Neural cell (in vitro differentiated cells): ENCODE measurements around the gene COLEC11. TPM values are rescaled to one million over a fixed set of nuclear protein-coding genes. Genes with fewer than 3 reads are reported as not detected.

Source experiments
- H2AFZ ChIP-seq: fragments of 200-600, 300-800 bp; sonication (generic), shearing (Covaris generic); 2 replicates; pipeline ENCODE4 v1.6.0; 2014; ENCODE audit warnings: low read depth, mild to moderate bottlenecking, antibody characterized with exemption, low read length, moderate library complexity
- H3F3A ChIP-seq: fragments of 200-600 bp; shearing (Covaris generic); 2 replicates; pipeline ENCODE4 v1.6.1; 2016; ENCODE audit warnings: mild to moderate bottlenecking, moderate library complexity, mixed read lengths, antibody characterized with exemption, low read length; ENCODE audit not compliant: insufficient read depth, poor library complexity, severe bottlenecking
- H3K27ac ChIP-seq: fragments of 200-600, 300-800 bp; sonication (generic), shearing (Covaris generic); 2 replicates; pipeline ENCODE4 v1.5.1; 2014; ENCODE audit warnings: mild to moderate bottlenecking, low read length, moderate library complexity
- H3K27me3 ChIP-seq: fragments of 300-800, 200-600 bp; sonication (generic), shearing (Covaris generic); 2 replicates; pipeline ENCODE4 v1.6.0; 2014; ENCODE audit warnings: mild to moderate bottlenecking, low read depth, low read length, moderate library complexity; ENCODE audit not compliant: insufficient read depth
- H3K36me3 ChIP-seq: fragments of 300-800, 200-600 bp; sonication (generic), shearing (Covaris generic); 2 replicates; pipeline ENCODE4 v1.5.1; 2014; ENCODE audit warnings: mild to moderate bottlenecking, antibody characterized with exemption, low read length, moderate library complexity; ENCODE audit not compliant: insufficient read depth
- H3K4me2 ChIP-seq: fragments of 300-800, 200-600 bp; sonication (generic), shearing (Covaris generic); 2 replicates; pipeline ENCODE4 v1.6.0; 2014; ENCODE audit warnings: mild to moderate bottlenecking, low read length
- H3K4me3 ChIP-seq: fragments of 300-800, 200-600 bp; sonication (generic), shearing (Covaris generic); 2 replicates; pipeline ENCODE4 v1.5.1; 2014; ENCODE audit warnings: mild to moderate bottlenecking, low read length, moderate library complexity
- H3K79me2 ChIP-seq: fragments of 200-600 bp; shearing (Covaris generic); replicated peaks from 2 replicates; pipeline ENCODE4 v1.6.0; 2014; ENCODE audit warnings: mild to moderate bottlenecking, low read length, moderate library complexity; ENCODE audit not compliant: insufficient read depth
- H3K9ac ChIP-seq: fragments of 300-800, 200-600 bp; sonication (generic), shearing (Covaris generic); 2 replicates; pipeline ENCODE4 v1.6.1; 2016; ENCODE audit warnings: mild to moderate bottlenecking, low read length, mixed read lengths
- H3K9me2 ChIP-seq: fragments of 200-600 bp; shearing (Covaris generic); 2 replicates; pipeline ENCODE4 v1.6.1; 2016; ENCODE audit warnings: mild to moderate bottlenecking, low read length, mixed read lengths; ENCODE audit not compliant: insufficient read depth
- H3K9me3 ChIP-seq: fragments of 200-600, 300-800 bp; sonication (generic), shearing (Covaris generic); 2 replicates; pipeline ENCODE4 v1.6.1; 2016; ENCODE audit warnings: mild to moderate bottlenecking, mixed run types, low read length, moderate library complexity, mixed read lengths
- H4K20me1 ChIP-seq: fragments of 200-600 bp; shearing (Covaris generic); 2 replicates; pipeline ENCODE4 v1.6.1; 2016; ENCODE audit warnings: mild to moderate bottlenecking, mixed run types; ENCODE audit not compliant: insufficient read depth
- EP300 ChIP-seq: fragments of 450-650 bp; conservative IDR thresholded peaks from 2 replicates; pipeline ENCODE4 v1.6.1; 2014; ENCODE audit warnings: antibody characterized with exemption, mild to moderate bottlenecking, moderate library complexity; ENCODE audit not compliant: poor library complexity, severe bottlenecking
- EZH2 ChIP-seq: fragments of 200-600, 300-800 bp; shearing (Covaris generic), sonication (generic); IDR thresholded peaks from 2 replicates; pipeline ENCODE4 v1.6.1; 2014; ENCODE audit warnings: antibody characterized with exemption, low read length, borderline replicate concordance, mild to moderate bottlenecking; ENCODE audit not compliant: insufficient read depth, poor library complexity, severe bottlenecking
- MXI1 ChIP-seq: fragments of 450-650 bp; conservative IDR thresholded peaks from 2 replicates; pipeline ENCODE4 v1.6.1; 2014; ENCODE audit warnings: antibody characterized with exemption, mild to moderate bottlenecking; ENCODE audit not compliant: poor library complexity, severe bottlenecking
- POLR2AphosphoS5 ChIP-seq: IDR thresholded peaks from 2 replicates; pipeline ENCODE4 v1.6.1; 2012
- RAD21 ChIP-seq: fragments of 450-650 bp; conservative IDR thresholded peaks from 2 replicates; pipeline ENCODE4 v1.6.1; 2014; ENCODE audit warnings: antibody characterized with exemption, mild to moderate bottlenecking, moderate library complexity
- SMC3 ChIP-seq: fragments of 450-650 bp; conservative IDR thresholded peaks from 2 replicates; pipeline ENCODE4 v1.6.1; 2014; ENCODE audit warnings: antibody characterized with exemption, mild to moderate bottlenecking, moderate library complexity; ENCODE audit not compliant: poor library complexity
- TAF1 ChIP-seq: IDR thresholded peaks from 2 replicates; pipeline ENCODE4 v1.6.1; 2012; ENCODE audit warnings: low read depth
- polyA plus RNA-seq: library from polyadenylated mRNA; depleted of rRNA; stranded (reverse); fragments of >200 nt; gene quantifications from 2 replicates; pipeline ENCODE4 v1.2.3, GENCODE V29; 2014
- TF ChIP-seq, protein P1 (sequence below): fragments of 450-650 bp; IDR thresholded peaks from 2 replicates; pipeline ENCODE4 v1.5.1; 2014; ENCODE audit warnings: antibody characterized with exemption, mild to moderate bottlenecking, moderate library complexity; ENCODE audit not compliant: poor library complexity, severe bottlenecking
- TF ChIP-seq, protein P2 (sequence below): IDR thresholded peaks from 2 replicates; pipeline ENCODE4 v1.6.1; 2012; ENCODE audit warnings: borderline replicate concordance

The COLEC11 gene
- polyA plus RNA-seq, 1 donor from 2014 or later: 4.0 TPM

DNA sequence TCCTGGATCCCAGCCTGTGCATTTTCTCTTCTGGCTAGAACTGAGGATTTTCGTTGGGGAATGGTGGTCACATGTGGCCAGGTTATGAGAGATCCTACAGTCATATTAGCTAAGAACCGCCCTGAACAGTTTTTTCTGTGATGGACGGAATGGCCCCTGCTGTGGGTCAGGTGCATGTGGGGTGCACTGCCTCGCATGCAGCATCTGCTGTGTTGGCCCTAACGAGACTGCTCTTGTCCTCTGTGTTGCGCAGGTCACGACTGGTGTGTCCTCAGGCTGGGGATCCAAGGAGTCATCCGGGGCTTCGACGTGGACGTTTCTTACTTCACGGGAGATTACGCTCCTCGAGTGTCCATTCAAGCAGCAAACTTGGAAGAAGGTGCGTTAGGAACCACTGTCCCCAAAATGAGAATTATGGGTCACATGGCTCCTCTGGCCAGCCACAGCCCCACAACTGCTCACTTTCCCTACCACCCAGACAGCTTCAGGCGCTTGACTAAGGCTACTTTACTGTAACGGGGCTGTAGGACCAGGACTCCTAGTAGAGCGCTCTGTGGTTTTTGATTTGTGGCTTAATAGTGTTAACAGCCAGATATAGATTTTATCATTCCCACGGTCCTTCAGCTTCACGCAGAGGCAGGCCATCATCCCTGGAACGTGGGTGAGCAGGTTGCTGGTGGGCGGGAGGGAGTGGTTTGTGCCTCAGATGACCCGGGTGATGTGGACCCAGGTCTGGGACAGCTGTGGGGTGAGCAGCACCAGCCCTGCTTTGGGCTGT is 84.9 kb downstream of the COLEC11 start:
- no peaks in the 10 kb centered on the region for H3K9me3 ChIP-seq
- no peak overlapping the region for H3K4me2 ChIP-seq

DNA sequence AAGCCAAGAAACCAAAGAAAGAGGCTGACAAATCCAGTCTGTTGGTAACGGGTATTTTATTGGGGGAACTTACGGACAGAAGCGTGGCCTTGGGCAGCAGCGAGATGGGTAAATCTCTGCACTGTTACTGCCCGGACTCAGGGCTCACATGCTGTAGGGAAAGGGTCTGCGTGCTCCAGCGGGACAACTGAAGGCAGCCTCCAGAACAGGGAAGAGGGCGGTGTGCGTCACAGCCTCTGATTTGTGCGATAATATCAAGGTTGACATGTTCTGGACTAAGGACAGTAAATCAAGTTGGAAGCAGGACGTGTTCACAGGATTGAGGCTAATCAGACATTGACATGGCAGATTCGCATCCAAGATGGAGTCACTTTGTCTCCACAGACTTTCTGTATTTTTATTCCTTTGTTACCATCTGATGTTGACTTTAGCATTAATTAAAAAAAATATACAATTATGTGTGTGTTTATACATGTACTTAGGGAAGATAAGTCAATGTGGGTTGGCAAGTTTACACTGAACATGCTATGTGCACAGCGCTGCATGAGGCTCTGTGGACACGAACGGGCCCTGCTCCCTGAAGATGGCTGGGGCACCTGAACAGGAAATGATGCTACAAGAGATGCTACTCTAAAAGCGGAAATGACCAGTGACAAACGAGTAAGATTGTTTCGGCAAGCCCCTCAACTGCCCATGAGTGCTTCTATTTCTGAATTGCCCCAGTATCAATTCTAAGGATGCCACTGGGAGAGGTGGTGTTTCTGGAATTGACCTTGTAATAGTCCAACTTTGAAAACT is 85.8 kb downstream of the COLEC11 start:
- H3F3A ChIP-seq: no peaks in the 10 kb centered on the region
- TF ChIP-seq SMC3 (no peak), RAD21 (no peak)
- H3K4me2 ChIP-seq: no peak overlapping the region

More for the DNA sequence above, 84.9 kb downstream of the COLEC11 start:
- Histone ChIP-seq H3K9ac (no peak overlapping the region), H3K79me2 (no peaks in the 10 kb centered on the region), H3F3A (no peaks in the 10 kb centered on the region), H3K27me3 (no peaks in the 10 kb centered on the region), H3K4me3 (no peak overlapping the region), H3K9me2 (no peaks in the 10 kb centered on the region), H2AFZ (no peak overlapping the region), H4K20me1 (no peaks in the 10 kb centered on the region), H3K36me3 (no peaks in the 10 kb centered on the region), H3K27ac (no peak overlapping the region)
- TF ChIP-seq EP300 (no peak), MXI1 (no peak)

DNA sequence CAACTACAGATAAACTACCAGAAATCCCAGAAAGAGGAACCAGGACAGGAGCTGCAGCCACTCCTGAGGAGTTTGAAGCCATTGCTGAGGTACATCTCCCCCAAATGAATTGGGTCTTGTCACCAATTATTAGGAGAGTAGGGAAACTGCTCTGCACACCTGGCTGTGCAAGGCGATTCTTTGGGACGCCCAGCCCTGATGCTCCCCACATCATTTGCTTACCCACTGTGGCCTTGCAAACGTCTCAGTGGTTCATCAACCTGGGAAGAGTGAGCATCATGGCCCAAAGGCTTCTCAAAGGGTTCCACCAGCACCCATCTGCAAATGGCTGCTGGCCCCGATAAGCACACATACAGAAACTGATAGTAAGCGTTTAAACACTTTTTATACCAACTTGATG is 86.7 kb downstream of the COLEC11 start:
- H4K20me1 ChIP-seq: no peaks in the 10 kb centered on the region
- H3K36me3 ChIP-seq: no peaks in the 10 kb centered on the region
- TF ChIP-seq POLR2AphosphoS5: no peak
- H3K9me2 ChIP-seq: no peaks in the 10 kb centered on the region
- no peak overlapping the region for H3K27ac ChIP-seq
- no peak overlapping the region for H3K4me3 ChIP-seq
- no peak overlapping the region for H2AFZ ChIP-seq
- no peaks in the 10 kb centered on the region for H3K9me3 ChIP-seq
- no peaks in the 10 kb centered on the region for H3K79me2 ChIP-seq
- no peaks in the 10 kb centered on the region for H3K27me3 ChIP-seq
- H3K9ac ChIP-seq: no peak overlapping the region
- no peaks in the 10 kb centered on the region for H3F3A ChIP-seq
- no peak overlapping the region for H3K4me2 ChIP-seq

More for the DNA sequence above, 85.8 kb downstream of the COLEC11 start:
- H3K9me3 ChIP-seq: no peaks in the 10 kb centered on the region
- no peaks in the 10 kb centered on the region for H4K20me1 ChIP-seq
- no peaks in the 10 kb centered on the region for H3K9me2 ChIP-seq
- H3K79me2 ChIP-seq: no peaks in the 10 kb centered on the region
- H2AFZ ChIP-seq: no peak overlapping the region
- H3K9ac ChIP-seq: no peak overlapping the region
- H3K4me3 ChIP-seq: no peak overlapping the region
- H3K27me3 ChIP-seq: no peaks in the 10 kb centered on the region
- no peaks in the 10 kb centered on the region for H3K36me3 ChIP-seq
- no peak overlapping the region for H3K27ac ChIP-seq

DNA sequence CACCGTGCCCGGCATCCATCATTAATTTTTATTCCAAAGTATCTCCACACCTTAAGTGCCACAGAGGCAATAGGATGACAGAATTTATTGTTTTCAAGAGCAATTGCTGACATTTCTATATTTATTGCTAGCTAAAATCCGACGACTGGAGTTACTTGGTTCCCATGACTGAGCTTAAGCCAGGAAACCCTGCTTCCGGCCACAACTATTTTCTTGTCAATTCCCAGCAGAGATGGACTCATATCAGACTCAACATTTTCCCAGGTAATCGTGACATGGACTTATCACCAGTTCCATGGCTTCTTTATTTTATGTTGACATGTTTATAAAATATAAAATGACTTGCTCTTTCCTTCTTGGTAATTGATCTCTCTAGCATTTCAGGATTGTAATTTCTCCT is 87.9 kb downstream of the COLEC11 start:
- Histone ChIP-seq H3K9me2 (no peaks in the 10 kb centered on the region), H3K79me2 (no peaks in the 10 kb centered on the region), H3F3A (no peaks in the 10 kb centered on the region), H3K4me3 (no peak overlapping the region), H3K4me2 (no peak overlapping the region), H4K20me1 (no peaks in the 10 kb centered on the region), H3K27ac (no peak overlapping the region), H3K9me3 (no peaks in the 10 kb centered on the region), H3K27me3 (no peaks in the 10 kb centered on the region), H3K9ac (no peak overlapping the region), H2AFZ (no peak overlapping the region), H3K36me3 (no peaks in the 10 kb centered on the region)
- TF ChIP-seq POLR2AphosphoS5: no peak
- TF ChIP-seq MXI1: no peak
- TF ChIP-seq, protein P1, sequence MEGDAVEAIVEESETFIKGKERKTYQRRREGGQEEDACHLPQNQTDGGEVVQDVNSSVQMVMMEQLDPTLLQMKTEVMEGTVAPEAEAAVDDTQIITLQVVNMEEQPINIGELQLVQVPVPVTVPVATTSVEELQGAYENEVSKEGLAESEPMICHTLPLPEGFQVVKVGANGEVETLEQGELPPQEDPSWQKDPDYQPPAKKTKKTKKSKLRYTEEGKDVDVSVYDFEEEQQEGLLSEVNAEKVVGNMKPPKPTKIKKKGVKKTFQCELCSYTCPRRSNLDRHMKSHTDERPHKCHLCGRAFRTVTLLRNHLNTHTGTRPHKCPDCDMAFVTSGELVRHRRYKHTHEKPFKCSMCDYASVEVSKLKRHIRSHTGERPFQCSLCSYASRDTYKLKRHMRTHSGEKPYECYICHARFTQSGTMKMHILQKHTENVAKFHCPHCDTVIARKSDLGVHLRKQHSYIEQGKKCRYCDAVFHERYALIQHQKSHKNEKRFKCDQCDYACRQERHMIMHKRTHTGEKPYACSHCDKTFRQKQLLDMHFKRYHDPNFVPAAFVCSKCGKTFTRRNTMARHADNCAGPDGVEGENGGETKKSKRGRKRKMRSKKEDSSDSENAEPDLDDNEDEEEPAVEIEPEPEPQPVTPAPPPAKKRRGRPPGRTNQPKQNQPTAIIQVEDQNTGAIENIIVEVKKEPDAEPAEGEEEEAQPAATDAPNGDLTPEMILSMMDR: no peak
- no peak for TF ChIP-seq TAF1
- TF ChIP-seq EZH2: no peak
- TF ChIP-seq EP300: no peak
- no peak for TF ChIP-seq RAD21
- TF ChIP-seq, protein P2, sequence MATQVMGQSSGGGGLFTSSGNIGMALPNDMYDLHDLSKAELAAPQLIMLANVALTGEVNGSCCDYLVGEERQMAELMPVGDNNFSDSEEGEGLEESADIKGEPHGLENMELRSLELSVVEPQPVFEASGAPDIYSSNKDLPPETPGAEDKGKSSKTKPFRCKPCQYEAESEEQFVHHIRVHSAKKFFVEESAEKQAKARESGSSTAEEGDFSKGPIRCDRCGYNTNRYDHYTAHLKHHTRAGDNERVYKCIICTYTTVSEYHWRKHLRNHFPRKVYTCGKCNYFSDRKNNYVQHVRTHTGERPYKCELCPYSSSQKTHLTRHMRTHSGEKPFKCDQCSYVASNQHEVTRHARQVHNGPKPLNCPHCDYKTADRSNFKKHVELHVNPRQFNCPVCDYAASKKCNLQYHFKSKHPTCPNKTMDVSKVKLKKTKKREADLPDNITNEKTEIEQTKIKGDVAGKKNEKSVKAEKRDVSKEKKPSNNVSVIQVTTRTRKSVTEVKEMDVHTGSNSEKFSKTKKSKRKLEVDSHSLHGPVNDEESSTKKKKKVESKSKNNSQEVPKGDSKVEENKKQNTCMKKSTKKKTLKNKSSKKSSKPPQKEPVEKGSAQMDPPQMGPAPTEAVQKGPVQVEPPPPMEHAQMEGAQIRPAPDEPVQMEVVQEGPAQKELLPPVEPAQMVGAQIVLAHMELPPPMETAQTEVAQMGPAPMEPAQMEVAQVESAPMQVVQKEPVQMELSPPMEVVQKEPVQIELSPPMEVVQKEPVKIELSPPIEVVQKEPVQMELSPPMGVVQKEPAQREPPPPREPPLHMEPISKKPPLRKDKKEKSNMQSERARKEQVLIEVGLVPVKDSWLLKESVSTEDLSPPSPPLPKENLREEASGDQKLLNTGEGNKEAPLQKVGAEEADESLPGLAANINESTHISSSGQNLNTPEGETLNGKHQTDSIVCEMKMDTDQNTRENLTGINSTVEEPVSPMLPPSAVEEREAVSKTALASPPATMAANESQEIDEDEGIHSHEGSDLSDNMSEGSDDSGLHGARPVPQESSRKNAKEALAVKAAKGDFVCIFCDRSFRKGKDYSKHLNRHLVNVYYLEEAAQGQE: no peak
